GM23338 (cell line): ENCODE data around the gene NOC2L. TPM values are rescaled to one million over a fixed set of nuclear protein-coding genes. Genes with fewer than 3 reads are reported as not detected.
A peak's percentile ranks its signal among the peaks of the same experiment; 100 is the strongest.

Source experiments
- ATAC-seq: fragments of 200-7000 bp; cut with Tn5 transposase; 3 replicates; pipeline ENCODE4 v1.9.1; 2020
- DNase-seq: peaks from one replicate; pipeline ENCODE4 v3.0.0-alpha.2; 2015; ENCODE audit warnings: low spot score
- H2AFZ ChIP-seq: fragments of 200-600 bp; sonication (generic); 2 replicates; pipeline ENCODE4 v1.8.0; 2016; ENCODE audit warnings: antibody characterized with exemption, mild to moderate bottlenecking, moderate library complexity
- H3F3A ChIP-seq: fragments of 200-600 bp; sonication (generic); replicated peaks from 2 replicates; pipeline ENCODE4 v1.8.0; 2017; ENCODE audit warnings: antibody characterized with exemption, mixed run types, low read depth
- H3K27ac ChIP-seq: fragments of 200-600 bp; sonication (generic); 2 replicates; pipeline ENCODE4 v1.6.1; 2016; ENCODE audit warnings: low read depth
- H3K27me3 ChIP-seq: fragments of 200-600 bp; sonication (generic); 2 replicates; pipeline ENCODE4 v1.8.0; 2016; ENCODE audit warnings: mild to moderate bottlenecking, mixed run types, moderate library complexity; ENCODE audit not compliant: insufficient read depth
- H3K36me3 ChIP-seq: fragments of 200-600 bp; sonication (generic); 2 replicates; pipeline ENCODE4 v1.8.0; 2016; ENCODE audit warnings: mild to moderate bottlenecking; ENCODE audit not compliant: insufficient read depth
- H3K4me1 ChIP-seq: fragments of 200-600 bp; sonication (generic); 2 replicates; pipeline ENCODE4 v1.8.0; 2016; ENCODE audit warnings: mild to moderate bottlenecking, moderate library complexity; ENCODE audit not compliant: insufficient read depth
- H3K4me2 ChIP-seq: fragments of 200-600 bp; sonication (generic); 2 replicates; pipeline ENCODE4 v1.7.1; 2017; ENCODE audit warnings: mixed run types
- H3K4me3 ChIP-seq: fragments of 200-600 bp; sonication (generic); 2 replicates; pipeline ENCODE4 v1.6.1; 2016; ENCODE audit warnings: mixed run types
- H3K79me2 ChIP-seq: fragments of 200-600 bp; sonication (generic); replicated peaks from 2 replicates; pipeline ENCODE4 v1.8.0; 2017; ENCODE audit warnings: mild to moderate bottlenecking; ENCODE audit not compliant: insufficient read depth
- H3K9me2 ChIP-seq: fragments of 200-600 bp; sonication (generic); 2 replicates; pipeline ENCODE4 v1.8.0; 2017; ENCODE audit not compliant: insufficient read depth
- H4K20me1 ChIP-seq: fragments of 200-600 bp; sonication (generic); replicated peaks from 2 replicates; pipeline ENCODE4 v1.8.0; 2017; ENCODE audit warnings: mild to moderate bottlenecking; ENCODE audit not compliant: insufficient read depth
- H3K27ac Mint-ChIP-seq: 2 replicates; pipeline ENCODE4 v1.8.0; 2020; ENCODE audit warnings: inconsistent platforms, mild to moderate bottlenecking, moderate library complexity, mixed read lengths
- H3K27me3 Mint-ChIP-seq: 3 replicates; pipeline ENCODE4 v1.8.0; 2022; ENCODE audit warnings: low read depth, mild to moderate bottlenecking, moderate library complexity, mixed read lengths, inconsistent platforms; ENCODE audit not compliant: insufficient read depth, poor library complexity
- H3K36me3 Mint-ChIP-seq: 3 replicates; pipeline ENCODE4 v1.8.0; 2021; ENCODE audit warnings: low read depth, mild to moderate bottlenecking, inconsistent platforms, moderate library complexity, mixed read lengths
- H3K4me1 Mint-ChIP-seq: 3 replicates; pipeline ENCODE4 v1.8.0; 2020; ENCODE audit warnings: mild to moderate bottlenecking, inconsistent platforms, mixed read lengths
- H3K4me3 Mint-ChIP-seq: 3 replicates; pipeline ENCODE4 v1.8.0; 2021; ENCODE audit warnings: moderate library complexity, mild to moderate bottlenecking, inconsistent platforms, mixed read lengths
- H3K9me3 Mint-ChIP-seq: 3 replicates; pipeline ENCODE4 v1.8.0; 2020; ENCODE audit warnings: moderate library complexity, mild to moderate bottlenecking, inconsistent platforms, mixed read lengths
- EZH2phosphoT487 ChIP-seq: fragments of 200-600 bp; sonication (generic); IDR thresholded peaks from one replicate; pipeline ENCODE4 v1.8.1; 2018; ENCODE audit warnings: antibody characterized with exemption; ENCODE audit not compliant: unreplicated experiment
- JUNB ChIP-seq: IDR thresholded peaks from one replicate; pipeline ENCODE4 v1.6.1; 2016; ENCODE audit warnings: antibody characterized with exemption; ENCODE audit not compliant: unreplicated experiment
- NANOG ChIP-seq: IDR thresholded peaks from 2 replicates; pipeline ENCODE4 v1.6.1; 2016; ENCODE audit warnings: antibody characterized with exemption, borderline replicate concordance
- POLR2AphosphoS5 ChIP-seq: IDR thresholded peaks from 2 replicates; pipeline ENCODE4 v1.6.1; 2016; ENCODE audit warnings: antibody characterized with exemption, low read depth
- polyA plus RNA-seq: library from polyadenylated mRNA; unstranded; fragments of >200 nt; fragmentation: Nextera tagmentation; extraction: Ambion mirVana; gene quantifications from 2 replicates; pipeline ENCODE4 v1.2.1, GENCODE V29; 2016
- total RNA-seq: library from RNA; depleted of rRNA; stranded (reverse); fragments of >200 nt; shearing (Covaris generic); gene quantifications from 2 replicates; pipeline ENCODE4 v1.2.3, GENCODE V29; 2014
- TF ChIP-seq, protein P1 (sequence below): IDR thresholded peaks from one replicate; pipeline ENCODE4 v1.6.1; 2018; ENCODE audit warnings: antibody characterized with exemption; ENCODE audit not compliant: unreplicated experiment
- TF ChIP-seq, protein P2 (sequence below), 2 experiments: fragments of 200-600 bp in 1 of 2; sonication (generic) in 1 of 2; conservative IDR thresholded peaks; 2 replicates each; pipeline versions ENCODE4 v1.5.1 to v1.6.1; 2016 to 2017; ENCODE audit warnings: antibody characterized with exemption in 2 of 2, low read depth in 2 of 2, mild to moderate bottlenecking in 2 of 2, moderate library complexity in 1 of 2

The NOC2L gene
- total and polyA plus RNA-seq, 2 experiments from 2014 or later = 79.3 to 125 TPM

DNA sequence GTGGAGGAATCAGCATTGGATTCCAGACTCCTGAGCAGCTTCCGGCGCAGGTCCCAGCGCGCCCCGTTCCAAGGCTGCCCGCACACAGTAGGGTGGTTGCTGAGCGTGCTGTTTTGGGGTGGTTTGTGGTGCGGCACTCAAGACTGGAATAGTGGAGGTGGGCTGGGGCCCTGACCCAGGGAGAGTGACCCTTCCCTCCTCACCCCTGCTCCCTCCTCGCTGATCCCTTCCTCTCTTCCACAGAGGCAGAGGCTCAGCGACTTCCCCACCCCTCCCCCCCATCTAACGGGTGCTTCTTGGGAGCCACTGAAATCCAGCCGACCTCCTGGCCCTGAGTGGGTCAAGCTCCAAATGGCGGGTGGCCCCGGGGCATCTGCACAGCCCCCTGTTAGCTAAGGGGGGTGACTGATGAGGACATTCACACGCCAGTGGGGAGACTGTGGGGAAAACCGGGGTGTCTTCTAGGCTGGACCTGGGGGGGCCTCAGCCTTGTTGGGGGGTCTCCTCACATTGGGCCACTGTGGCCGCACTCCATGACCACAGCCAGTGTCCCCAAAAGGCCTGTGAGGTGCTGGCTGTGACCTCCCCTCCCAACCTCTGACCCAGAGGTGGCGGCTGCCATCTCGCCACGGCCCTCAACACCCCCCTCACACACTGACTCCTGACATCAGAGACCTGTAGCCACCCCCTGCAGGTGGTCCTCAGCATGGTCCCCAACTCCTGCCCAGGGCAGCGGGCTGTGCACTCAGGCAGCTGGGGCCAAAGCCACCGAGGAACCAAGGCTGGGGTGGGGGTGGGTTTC, 44.8 kb upstream of the NOC2L start (continued):
- TF ChIP-seq, protein P1, sequence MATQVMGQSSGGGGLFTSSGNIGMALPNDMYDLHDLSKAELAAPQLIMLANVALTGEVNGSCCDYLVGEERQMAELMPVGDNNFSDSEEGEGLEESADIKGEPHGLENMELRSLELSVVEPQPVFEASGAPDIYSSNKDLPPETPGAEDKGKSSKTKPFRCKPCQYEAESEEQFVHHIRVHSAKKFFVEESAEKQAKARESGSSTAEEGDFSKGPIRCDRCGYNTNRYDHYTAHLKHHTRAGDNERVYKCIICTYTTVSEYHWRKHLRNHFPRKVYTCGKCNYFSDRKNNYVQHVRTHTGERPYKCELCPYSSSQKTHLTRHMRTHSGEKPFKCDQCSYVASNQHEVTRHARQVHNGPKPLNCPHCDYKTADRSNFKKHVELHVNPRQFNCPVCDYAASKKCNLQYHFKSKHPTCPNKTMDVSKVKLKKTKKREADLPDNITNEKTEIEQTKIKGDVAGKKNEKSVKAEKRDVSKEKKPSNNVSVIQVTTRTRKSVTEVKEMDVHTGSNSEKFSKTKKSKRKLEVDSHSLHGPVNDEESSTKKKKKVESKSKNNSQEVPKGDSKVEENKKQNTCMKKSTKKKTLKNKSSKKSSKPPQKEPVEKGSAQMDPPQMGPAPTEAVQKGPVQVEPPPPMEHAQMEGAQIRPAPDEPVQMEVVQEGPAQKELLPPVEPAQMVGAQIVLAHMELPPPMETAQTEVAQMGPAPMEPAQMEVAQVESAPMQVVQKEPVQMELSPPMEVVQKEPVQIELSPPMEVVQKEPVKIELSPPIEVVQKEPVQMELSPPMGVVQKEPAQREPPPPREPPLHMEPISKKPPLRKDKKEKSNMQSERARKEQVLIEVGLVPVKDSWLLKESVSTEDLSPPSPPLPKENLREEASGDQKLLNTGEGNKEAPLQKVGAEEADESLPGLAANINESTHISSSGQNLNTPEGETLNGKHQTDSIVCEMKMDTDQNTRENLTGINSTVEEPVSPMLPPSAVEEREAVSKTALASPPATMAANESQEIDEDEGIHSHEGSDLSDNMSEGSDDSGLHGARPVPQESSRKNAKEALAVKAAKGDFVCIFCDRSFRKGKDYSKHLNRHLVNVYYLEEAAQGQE = no peak
- TF ChIP-seq NANOG = no peak

DNA sequence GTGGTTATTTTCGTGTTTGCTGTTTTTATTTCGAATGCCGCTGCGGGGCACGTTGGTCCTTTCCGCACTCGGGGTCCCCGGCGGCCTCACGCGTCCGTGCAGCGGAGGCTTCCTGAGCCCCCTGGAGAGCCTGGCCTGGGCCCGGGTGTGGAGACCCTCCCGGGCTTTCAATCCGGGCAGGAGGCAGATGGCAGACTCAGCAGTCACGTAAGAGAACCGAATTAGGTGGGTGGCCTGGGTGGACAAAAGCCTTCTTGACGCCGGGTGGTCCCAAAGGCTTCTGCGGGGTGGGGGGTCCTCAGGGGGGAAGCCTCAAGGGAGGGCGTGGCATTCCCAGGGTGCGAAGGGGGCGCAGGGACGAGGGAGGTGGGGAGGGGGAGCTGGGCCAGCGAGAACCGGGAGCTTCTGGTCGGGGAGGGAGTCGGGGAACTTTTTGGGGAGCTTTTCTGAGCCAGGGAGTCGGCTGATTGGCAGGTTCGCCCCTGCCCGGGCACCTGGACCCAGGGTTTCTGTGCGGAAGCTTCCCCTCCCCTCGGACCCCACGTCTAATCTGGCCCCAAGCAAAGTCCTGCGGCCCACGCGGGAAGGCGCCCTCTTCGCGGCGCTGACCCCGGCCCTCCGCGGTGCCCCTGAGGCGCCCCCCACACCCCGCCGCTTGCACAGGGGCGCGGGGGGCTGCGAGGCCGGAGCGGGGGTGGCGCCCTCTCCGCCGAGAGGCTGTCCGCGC, 42.2 kb upstream of the NOC2L start:
- DNase-seq = peak; percentile 69

More for the DNA sequence above, 42.2 kb upstream of the NOC2L start:
- H3K27me3 ChIP-seq = peaks cover 86% of the 10 kb centered on the region
- peak overlapping the region; percentile 71 for H3K4me3 ChIP-seq
- H3K4me1 ChIP-seq = peaks cover 16% of the 10 kb centered on the region
- H3K9me2 ChIP-seq = no peaks in the 10 kb centered on the region
- H3F3A ChIP-seq = peaks cover 6% of the 10 kb centered on the region; the same call in 1 of the 2 replicates
- no peaks in the 10 kb centered on the region for H3K36me3 ChIP-seq
- Mint-ChIP-seq H3K36me3 (no peaks in the 10 kb centered on the region; the same call in 2 of the 3 replicates), H3K27ac (no peak overlapping the region), H3K27me3 (peaks cover 70% of the 10 kb centered on the region), H3K4me3 (peak overlapping the region; percentile 71), H3K9me3 (peaks cover 2% of the 10 kb centered on the region; the same call in 1 of the 3 replicates), H3K4me1 (peaks cover 15% of the 10 kb centered on the region)
- TF ChIP-seq POLR2AphosphoS5 (no peak), NANOG (no peak), EZH2phosphoT487 (no peak), JUNB (no peak)
- TF ChIP-seq, protein P2, sequence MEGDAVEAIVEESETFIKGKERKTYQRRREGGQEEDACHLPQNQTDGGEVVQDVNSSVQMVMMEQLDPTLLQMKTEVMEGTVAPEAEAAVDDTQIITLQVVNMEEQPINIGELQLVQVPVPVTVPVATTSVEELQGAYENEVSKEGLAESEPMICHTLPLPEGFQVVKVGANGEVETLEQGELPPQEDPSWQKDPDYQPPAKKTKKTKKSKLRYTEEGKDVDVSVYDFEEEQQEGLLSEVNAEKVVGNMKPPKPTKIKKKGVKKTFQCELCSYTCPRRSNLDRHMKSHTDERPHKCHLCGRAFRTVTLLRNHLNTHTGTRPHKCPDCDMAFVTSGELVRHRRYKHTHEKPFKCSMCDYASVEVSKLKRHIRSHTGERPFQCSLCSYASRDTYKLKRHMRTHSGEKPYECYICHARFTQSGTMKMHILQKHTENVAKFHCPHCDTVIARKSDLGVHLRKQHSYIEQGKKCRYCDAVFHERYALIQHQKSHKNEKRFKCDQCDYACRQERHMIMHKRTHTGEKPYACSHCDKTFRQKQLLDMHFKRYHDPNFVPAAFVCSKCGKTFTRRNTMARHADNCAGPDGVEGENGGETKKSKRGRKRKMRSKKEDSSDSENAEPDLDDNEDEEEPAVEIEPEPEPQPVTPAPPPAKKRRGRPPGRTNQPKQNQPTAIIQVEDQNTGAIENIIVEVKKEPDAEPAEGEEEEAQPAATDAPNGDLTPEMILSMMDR (conservative IDR thresholded peaks at IDR 0.05; ENCODE audit: low read depth in 2 of 2) = no peak
- TF ChIP-seq, protein P1 = no peak
- peak; percentile 0; the same call in 1 of the 3 replicates for ATAC-seq
- H3K4me2 ChIP-seq = peak overlapping the region; percentile 88
- H3K79me2 ChIP-seq = no peaks in the 10 kb centered on the region
- H3K27ac ChIP-seq = no peak overlapping the region
- H2AFZ ChIP-seq = peak overlapping the region; percentile 72
- no peaks in the 10 kb centered on the region for H4K20me1 ChIP-seq
